Activated CD8-positive, alpha-beta T cell treated with anti-CD3 and anti-CD28 coated beads for 36 hours (primary cell): ENCODE results near the gene SEPTIN10. TPM values are rescaled to one million over a fixed set of nuclear protein-coding genes. Genes with fewer than 3 reads are reported as not detected.

Source experiments
- ATAC-seq: fragments of 200-7000 bp; cut with Tn5 transposase; one replicate; pipeline ENCODE4 v1.10.0; 2021; ENCODE audit warnings: mild to moderate bottlenecking, moderate library complexity
- CTCF ChIA-PET: fragments of 350-600 bp; sonication (Branson Sonifier 250); formaldehyde crosslinking; loops from one replicate; lab custom pipeline; 2021; ENCODE audit warnings: antibody characterized with exemption; lab: Charles Lee
- POLR2A ChIA-PET: fragments of 350-600 bp; sonication (Branson Sonifier 250); formaldehyde crosslinking; loops from one replicate; lab custom pipeline; 2021; ENCODE audit warnings: antibody characterized with exemption; lab: Charles Lee
- DNase-seq: peaks from one replicate; pipeline ENCODE4 v3.0.0-alpha.2; 2020
- H3K27ac Mint-ChIP-seq: one replicate; pipeline ENCODE4 v1.8.0; 2021; ENCODE audit warnings: mild to moderate bottlenecking, mixed read lengths
- H3K27me3 Mint-ChIP-seq: one replicate; pipeline ENCODE4 v1.8.0; 2021; ENCODE audit warnings: mixed read lengths
- H3K36me3 Mint-ChIP-seq: one replicate; pipeline ENCODE4 v1.8.0; 2021; ENCODE audit warnings: low read depth, mixed read lengths
- H3K4me1 Mint-ChIP-seq: one replicate; pipeline ENCODE4 v1.8.0; 2021; ENCODE audit warnings: low read depth, mixed read lengths
- H3K4me3 Mint-ChIP-seq: one replicate; pipeline ENCODE4 v1.8.0; 2021; ENCODE audit warnings: mild to moderate bottlenecking, moderate library complexity, mixed read lengths
- H3K9me3 Mint-ChIP-seq: one replicate; pipeline ENCODE4 v1.8.0; 2021; ENCODE audit warnings: mixed read lengths
- intact Hi-C: fragments of 100-400 bp; cut with micrococcal nuclease; formaldehyde crosslinking; loops from one replicate; pipeline ENCODE4 v1.10.0; 2022
- total RNA-seq, 2 experiments: library from RNA; stranded (reverse); gene quantifications; one replicate each; pipeline ENCODE4 v1.2.3, GENCODE V29; 2021
- TF ChIP-seq, protein P1 (sequence below): fragments of 200-600 bp; IDR thresholded peaks from one replicate; pipeline ENCODE4 v1.8.0; 2022; ENCODE audit warnings: antibody characterized with exemption, mild to moderate bottlenecking

SEPTIN10 gene
- total RNA-seq, 2 experiments from 2014 or later, result 0.49 to 0.86 TPM

- TF ChIP-seq, protein P1, sequence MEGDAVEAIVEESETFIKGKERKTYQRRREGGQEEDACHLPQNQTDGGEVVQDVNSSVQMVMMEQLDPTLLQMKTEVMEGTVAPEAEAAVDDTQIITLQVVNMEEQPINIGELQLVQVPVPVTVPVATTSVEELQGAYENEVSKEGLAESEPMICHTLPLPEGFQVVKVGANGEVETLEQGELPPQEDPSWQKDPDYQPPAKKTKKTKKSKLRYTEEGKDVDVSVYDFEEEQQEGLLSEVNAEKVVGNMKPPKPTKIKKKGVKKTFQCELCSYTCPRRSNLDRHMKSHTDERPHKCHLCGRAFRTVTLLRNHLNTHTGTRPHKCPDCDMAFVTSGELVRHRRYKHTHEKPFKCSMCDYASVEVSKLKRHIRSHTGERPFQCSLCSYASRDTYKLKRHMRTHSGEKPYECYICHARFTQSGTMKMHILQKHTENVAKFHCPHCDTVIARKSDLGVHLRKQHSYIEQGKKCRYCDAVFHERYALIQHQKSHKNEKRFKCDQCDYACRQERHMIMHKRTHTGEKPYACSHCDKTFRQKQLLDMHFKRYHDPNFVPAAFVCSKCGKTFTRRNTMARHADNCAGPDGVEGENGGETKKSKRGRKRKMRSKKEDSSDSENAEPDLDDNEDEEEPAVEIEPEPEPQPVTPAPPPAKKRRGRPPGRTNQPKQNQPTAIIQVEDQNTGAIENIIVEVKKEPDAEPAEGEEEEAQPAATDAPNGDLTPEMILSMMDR, result no peak
- ChIA-PET POLR2A (no interaction called here), CTCF (no interaction called here)
- no peaks in the 10 kb centered on the region for H3K36me3 Mint-ChIP-seq
- H3K9me3 Mint-ChIP-seq, result no peaks in the 10 kb centered on the region
- H3K4me3 Mint-ChIP-seq, result no peak overlapping the region
- ATAC-seq, result peak; percentile 51
- DNase-seq, result peak; percentile 34
- H3K27me3 Mint-ChIP-seq, result no peaks in the 10 kb centered on the region
- intact Hi-C loops, result no loop called here
- H3K27ac Mint-ChIP-seq, result no peak overlapping the region
- peaks cover 2% of the 10 kb centered on the region for H3K4me1 Mint-ChIP-seq
These were observed 97.2 kb downstream of the SEPTIN10 start for GRCh38 chr2:109516445-109517117.

DNA sequence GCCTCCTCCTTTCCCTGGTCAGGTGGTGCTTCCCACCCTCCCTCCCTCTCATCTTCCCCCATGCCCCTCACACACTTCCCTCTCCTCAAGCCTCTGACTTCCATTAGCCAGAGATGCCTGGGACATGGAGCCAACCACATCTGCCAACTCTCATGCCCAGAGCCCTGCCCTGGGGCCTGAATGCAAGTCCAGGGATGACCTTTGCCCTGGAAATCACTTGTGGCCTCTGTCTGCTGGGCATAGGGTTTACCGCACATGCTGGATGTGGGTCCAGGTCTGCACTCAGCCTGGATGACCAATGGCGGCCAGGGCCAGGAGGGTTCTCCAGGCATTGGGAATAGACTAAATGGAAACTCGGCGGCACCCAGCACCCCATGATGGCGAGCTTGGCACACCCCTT is 98.9 kb downstream of the SEPTIN10 start:
- POLR2A ChIA-PET, result no interaction called here
- Mint-ChIP-seq H3K36me3 (no peaks in the 10 kb centered on the region), H3K27ac (no peak overlapping the region), H3K4me1 (peaks cover 2% of the 10 kb centered on the region), H3K4me3 (no peak overlapping the region), H3K9me3 (no peaks in the 10 kb centered on the region), H3K27me3 (no peaks in the 10 kb centered on the region)
- DNase-seq (no peak), ATAC-seq (no peak)
- TF ChIP-seq, protein P1, result no peak
- intact Hi-C loops, result no loop called here
- CTCF ChIA-PET, result no interaction called here

GRCh38 chr2:109513749-109514588 is 99.8 kb downstream of the SEPTIN10 start:
- no peak overlapping the region for H3K27ac Mint-ChIP-seq
- CTCF ChIA-PET, result interaction anchor here (0.8 kb wide), 1 partner anchor 32 kb away, joined by 4 read pairs; no protein-coding TSS in a partner anchor

DNA sequence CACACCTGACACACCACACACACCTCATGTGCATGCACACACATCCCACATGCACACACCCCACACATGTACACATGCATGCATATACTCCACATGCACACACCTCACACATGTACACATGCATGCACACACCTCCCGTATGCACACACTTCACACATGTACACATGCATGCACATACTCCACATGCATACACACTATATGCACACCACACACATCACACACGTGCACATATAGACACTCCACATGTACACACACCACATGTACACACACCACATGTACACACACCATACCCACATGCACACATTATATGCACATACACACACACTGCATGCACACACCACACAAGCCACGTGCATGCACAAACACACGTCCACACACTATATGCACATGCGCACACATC is 100.5 kb downstream of the SEPTIN10 start:
- intact Hi-C loops, result no loop called here
- Mint-ChIP-seq H3K9me3 (no peaks in the 10 kb centered on the region), H3K36me3 (no peaks in the 10 kb centered on the region), H3K4me1 (peaks cover 2% of the 10 kb centered on the region), H3K27me3 (no peaks in the 10 kb centered on the region), H3K27ac (no peak overlapping the region), H3K4me3 (no peak overlapping the region)
- ATAC-seq (no peak), DNase-seq (no peak)
- TF ChIP-seq, protein P1, result no peak
- POLR2A ChIA-PET, result no interaction called here
- CTCF ChIA-PET, result interaction anchor here (0.8 kb wide), 1 partner anchor 32 kb away, joined by 4 read pairs; no protein-coding TSS in a partner anchor

More at GRCh38 chr2:109513749-109514588, 99.8 kb downstream of the SEPTIN10 start:
- no peaks in the 10 kb centered on the region for H3K9me3 Mint-ChIP-seq
- ATAC-seq (peak; percentile 50), DNase-seq (peak; percentile 54)
- intact Hi-C loops, result no loop called here
- H3K4me3 Mint-ChIP-seq, result no peak overlapping the region
- no peaks in the 10 kb centered on the region for H3K27me3 Mint-ChIP-seq
- no peaks in the 10 kb centered on the region for H3K36me3 Mint-ChIP-seq
- TF ChIP-seq, protein P1, result no peak
- POLR2A ChIA-PET, result no interaction called here
- H3K4me1 Mint-ChIP-seq, result peaks cover 2% of the 10 kb centered on the region

- intact Hi-C loops, result no loop called here
- Mint-ChIP-seq H3K36me3 (no peaks in the 10 kb centered on the region), H3K4me3 (no peak overlapping the region), H3K27ac (no peak overlapping the region), H3K27me3 (no peaks in the 10 kb centered on the region), H3K9me3 (no peaks in the 10 kb centered on the region), H3K4me1 (peaks cover 2% of the 10 kb centered on the region)
- ChIA-PET CTCF (interaction anchor here (1.0 to 1.1 kb wide), 2 partner anchors 16 to 383 kb away, joined by 3 to 4 read pairs; partner anchors contain the start of gene SH3RF3), POLR2A (no interaction called here)
- DNase-seq (no peak), ATAC-seq (no peak)
- TF ChIP-seq, protein P1, result no peak
These were observed 101.7 kb downstream of the SEPTIN10 start for GRCh38 chr2:109512076-109512475.
